SK-N-SH (cell line): ENCODE results near the gene C19orf47.

Source experiments
- CTCF ChIP-seq: fragments of 200-600 bp; sonication (generic); IDR thresholded peaks from 2 replicates; pipeline ENCODE4 v1.6.1; 2017; ENCODE audit warnings: antibody characterized with exemption, mild to moderate bottlenecking, moderate library complexity
- EP300 ChIP-seq, 2 experiments: IDR thresholded peaks; 2 replicates each; pipeline versions ENCODE4 v1.4.0 to v1.6.1; 2012; ENCODE audit warnings: borderline replicate concordance in 1 of 2, low read depth in 1 of 2, low read length in 1 of 2
- EZH2phosphoT487 ChIP-seq: fragments of 200-600 bp; sonication (generic); IDR thresholded peaks from 2 replicates; pipeline ENCODE4 v1.6.1; 2017; ENCODE audit warnings: low read depth, mixed run types, mild to moderate bottlenecking, antibody characterized with exemption, moderate library complexity, borderline replicate concordance
- FOXJ3 ChIP-seq: sonication (generic); formaldehyde crosslinking; IDR thresholded peaks from 2 replicates; pipeline ENCODE4 v1.5.1; 2020; ENCODE audit warnings: mild to moderate bottlenecking, missing genetic modification reagents
- FOXM1 ChIP-seq: IDR thresholded peaks from 2 replicates; pipeline ENCODE4 v1.4.0; 2012; ENCODE audit warnings: low read depth, mild to moderate bottlenecking
- GATA2 ChIP-seq: sonication (generic); formaldehyde crosslinking; IDR thresholded peaks from 2 replicates; pipeline ENCODE4 v1.5.0; 2020; ENCODE audit warnings: mild to moderate bottlenecking, missing genetic modification reagents
- IRF3 ChIP-seq: fragments of 150-350 bp; IDR thresholded peaks from 2 replicates; pipeline ENCODE4 v1.6.1; 2016; ENCODE audit warnings: mild to moderate bottlenecking, low read depth, low read length
- MEF2A ChIP-seq: IDR thresholded peaks from 2 replicates; pipeline ENCODE4 v1.4.0; 2012; ENCODE audit warnings: low read depth, borderline replicate concordance
- MXI1 ChIP-seq: IDR thresholded peaks from 2 replicates; pipeline ENCODE4 v1.6.1; 2012; ENCODE audit warnings: mild to moderate bottlenecking, low read depth, low read length, improper control_type of control experiment
- RXRA ChIP-seq: IDR thresholded peaks from 2 replicates; pipeline ENCODE4 v1.4.0; 2012; ENCODE audit warnings: low read depth, mild to moderate bottlenecking, borderline replicate concordance
- TCF12 ChIP-seq: IDR thresholded peaks from 2 replicates; pipeline ENCODE4 v1.4.0; 2012
- TEAD4 ChIP-seq: IDR thresholded peaks from 2 replicates; pipeline ENCODE4 v1.4.0; 2012; ENCODE audit warnings: mild to moderate bottlenecking, borderline replicate concordance; ENCODE audit not compliant: insufficient read depth
- YY1 ChIP-seq: IDR thresholded peaks from 2 replicates; pipeline ENCODE4 v1.4.0; 2012; ENCODE audit warnings: low read depth, mild to moderate bottlenecking

- TF ChIP-seq MXI1 (no peak), CTCF (no peak), TCF12 (no peak), RXRA (no peak), MEF2A (no peak), IRF3 (no peak), YY1 (no peak), TEAD4 (no peak), FOXJ3 (no peak), EZH2phosphoT487 (no peak), FOXM1 (no peak), EP300 (IDR thresholded peaks at IDR 0.05; ENCODE audit: borderline replicate concordance in 1 of 2, low read depth in 1 of 2, low read length in 1 of 2) (no peak), GATA2 (CRISPR knock-in tag) (no peak)
Observed at GRCh38 chr19:40303765-40304164, 44.4 kb downstream of the C19orf47 start.
